Spleen (tissue), 11 donors: ENCODE data around the gene CYP2D6. TPM values are rescaled to one million over a fixed set of nuclear protein-coding genes. Genes with fewer than 3 reads are reported as not detected.

ENCODE experiments used
- DNase-seq: peaks from one replicate; pipeline ENCODE4 v3.0.0-alpha.2; 2020
- H3K27ac ChIP-seq, 8 donors: fragments of 200-600 bp; sonication (generic) in 7 of 8; 1 replicate in 4 of 8; 2 replicates in 4 of 8; pipeline versions ENCODE4 v1.5.0 to v1.8.0; 2016 to 2021; ENCODE audit warnings: inconsistent platforms in 4 of 8, mild to moderate bottlenecking in 4 of 8, moderate library complexity in 1 of 8
- H3K27me3 ChIP-seq, 7 donors: fragments of 200-600 bp; sonication (generic) in 6 of 7; replicated peaks in 1 of 7; 1 replicate in 4 of 7; 2 replicates in 3 of 7; pipeline versions ENCODE4 v1.5.0 to v1.8.0; 2016 to 2021; ENCODE audit warnings: inconsistent platforms in 3 of 7, mild to moderate bottlenecking in 1 of 7
- H3K36me3 ChIP-seq, 6 donors: fragments of 200-600 bp; sonication (generic) in 5 of 6; 1 replicate in 4 of 6; 2 replicates in 2 of 6; pipeline versions ENCODE4 v1.5.0 to v1.8.0; 2016 to 2021; ENCODE audit warnings: inconsistent platforms in 2 of 6
- H3K4me1 ChIP-seq, 6 donors: fragments of 200-600 bp; sonication (generic) in 5 of 6; 1 replicate in 3 of 6; 2 replicates in 3 of 6; pipeline versions ENCODE4 v1.5.0 to v1.8.0; 2016 to 2021; ENCODE audit warnings: inconsistent platforms in 3 of 6
- H3K4me3 ChIP-seq, 8 donors: fragments of 200-600 bp; sonication (generic) in 7 of 8; 1 replicate in 4 of 8; 2 replicates in 4 of 8; pipeline versions ENCODE4 v1.5.0 to v1.8.0; 2016 to 2021; ENCODE audit warnings: inconsistent platforms in 4 of 8, mild to moderate bottlenecking in 4 of 8, moderate library complexity in 2 of 8
- H3K9me3 ChIP-seq, 8 donors: fragments of 200-600 bp; sonication (generic) in 7 of 8; 1 replicate in 4 of 8; 2 replicates in 4 of 8; pipeline versions ENCODE4 v1.5.0 to v1.8.0; 2016 to 2021; ENCODE audit warnings: inconsistent platforms in 4 of 8
- CTCF ChIP-seq, 11 experiments: fragments of 200-600 bp in 7 of 11; fragments of 450-650 bp in 4 of 11; sonication (generic) in 4 of 11; IDR thresholded peaks in 8 of 11; conservative IDR thresholded peaks in 3 of 11; 1 replicate in 7 of 11; 2 replicates in 4 of 11; pipeline versions ENCODE4 v1.4.0 to v1.8.0; 2016 to 2021; ENCODE audit warnings: antibody characterized with exemption in 11 of 11, inconsistent platforms in 4 of 11, mild to moderate bottlenecking in 1 of 11
- POLR2A ChIP-seq, 3 donors: fragments of 450-650 bp; IDR thresholded peaks; one replicate each; pipeline ENCODE4 v1.5.1; 2017; ENCODE audit warnings: antibody characterized with exemption in 3 of 3, mild to moderate bottlenecking in 1 of 3
- POLR2AphosphoS5 ChIP-seq, 3 donors: sonication (generic); formaldehyde crosslinking; IDR thresholded peaks; one replicate each; pipeline ENCODE4 v1.5.1; 2017; ENCODE audit warnings: antibody characterized with exemption in 3 of 3
- WGBS, 5 donors: extraction: QIAGEN DNeasy Blood & Tissue Kit in 3 of 5; methylation state at CpG; one replicate each; pipeline versions ENCODE4 v1.1.5 to v1.1.7; 2013 to 2018; 5-methylcytosine and 5-hydroxymethylcytosine counted together
- intact Hi-C: fragments of 100-400 bp; cut with DNase I; formaldehyde crosslinking; loops from one replicate; pipeline ENCODE4 v1.15.0; 2023; ENCODE audit warnings: low total_unique reads
- polyA plus RNA-seq, 3 donors: library from polyadenylated mRNA; stranded (reverse); fragments of 200-250 nt; gene quantifications; one replicate each; pipeline ENCODE4 v1.2.1, GENCODE V29; 2013
- total RNA-seq, 7 donors: library from RNA; depleted of rRNA in 3 of 7; stranded (reverse); fragments of >200 nt in 3 of 7; fragmentation: NEBNext Ultra II Directional in 4 of 7; extraction: Animal tissue kit (Norgen Biotek cat#: 25700) in 4 of 7; gene quantifications; one replicate each; pipeline versions ENCODE4 v1.1.0 to v1.2.1, GENCODE V29; 2016 to 2021
- donor health status: healthy with polysubstance abuse.
- donor health status: DM: no; HTN: no; CAD: no; lungs with moderate emphysema.
- donor health status: DM: no; HTN: no; CAD: no.
- donor health status: Bipolar disorder and iron deficiency.
- donor health status: healthy.
- donor health status: DM: no; HTN: no; CAD: no.
- donor health status: DM: yes; HTN: yes; CAD: no.

Gene CYP2D6
- total and polyA plus RNA-seq, 10 donors: 1.2 to 3.6 (median 2.4) TPM

DNA sequence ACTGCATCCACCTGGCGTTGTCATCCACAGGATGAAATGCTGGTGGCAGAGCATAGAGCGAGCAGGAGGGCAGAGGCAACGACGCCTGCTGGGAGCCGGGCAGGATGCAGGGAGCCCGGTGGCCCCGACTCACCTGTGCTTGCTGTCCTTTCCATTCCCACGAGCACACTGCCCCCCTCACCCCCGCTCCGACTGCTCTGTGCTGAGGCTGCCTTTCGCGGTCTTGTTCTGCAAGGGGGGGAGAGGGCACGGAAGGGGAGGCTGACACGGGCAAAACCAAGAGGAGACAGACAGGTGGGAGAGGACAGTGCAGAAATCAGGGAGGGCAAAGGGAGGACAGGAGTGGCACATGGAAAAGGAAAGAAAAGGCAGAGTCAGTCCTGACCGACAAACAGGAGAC, 37.9 kb upstream of the CYP2D6 start:
- H3K9me3 ChIP-seq: no peaks in the 10 kb centered on the region
- no peaks in the 10 kb centered on the region for H3K27me3 ChIP-seq
- H3K27ac ChIP-seq: no peak overlapping the region
- no peak overlapping the region for H3K4me3 ChIP-seq
- no peak for DNase-seq
- 94 to 95% (median 94%) methylated on average over 15 of the region's 15 CpGs for WGBS, 5 donors
- TF ChIP-seq CTCF (IDR thresholded peaks at IDR 0.05 in 8 of 11, conservative IDR thresholded peaks at IDR 0.05 in 3 of 11) (no peak), POLR2AphosphoS5 (IDR thresholded peaks at IDR 0.05) (no peak), POLR2A (IDR thresholded peaks at IDR 0.05) (no peak)
- H3K4me1 ChIP-seq: peaks cover 8 to 38% (median 17%) of the 10 kb centered on the region in 6 donors
- intact Hi-C loops: loop anchor here (2.0 kb wide), 1 partner anchor 268 kb away; no protein-coding TSS in a partner anchor
- peaks cover 0 to 85% (median 20%) of the 10 kb centered on the region in 6 donors for H3K36me3 ChIP-seq

DNA sequence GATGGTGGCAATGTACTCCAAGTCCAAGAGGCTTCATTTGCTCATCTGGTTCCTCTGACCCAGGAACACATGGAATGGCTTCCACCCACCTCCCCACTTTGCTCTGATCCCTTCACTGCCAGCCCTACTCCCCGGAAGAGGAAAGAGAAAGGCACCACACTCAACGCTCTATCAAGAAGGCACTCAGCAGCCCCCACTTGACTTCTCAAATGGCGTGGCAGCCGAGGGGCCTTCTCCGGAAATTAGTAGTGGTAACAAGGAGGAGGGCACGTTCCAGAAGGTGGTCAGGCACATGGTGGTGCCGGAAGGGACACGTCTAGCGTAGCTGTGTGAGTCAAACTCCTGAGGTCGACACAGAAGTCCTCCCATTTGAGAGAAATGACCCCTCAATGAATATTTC, 36.5 kb upstream of the CYP2D6 start:
- Histone ChIP-seq H3K9me3 (no peaks in the 10 kb centered on the region), H3K27ac (no peak overlapping the region), H3K36me3 (peaks cover 0 to 93% (median 29%) of the 10 kb centered on the region in 6 donors), H3K4me1 (peaks cover 0 to 24% (median 6%) of the 10 kb centered on the region in 6 donors), H3K4me3 (no peak overlapping the region), H3K27me3 (no peaks in the 10 kb centered on the region)
- no peak for TF ChIP-seq POLR2A (IDR thresholded peaks at IDR 0.05)
- TF ChIP-seq POLR2AphosphoS5 (IDR thresholded peaks at IDR 0.05): no peak
- no peak for TF ChIP-seq CTCF (IDR thresholded peaks at IDR 0.05 in 8 of 11, conservative IDR thresholded peaks at IDR 0.05 in 3 of 11)
- 83 to 94% (median 88%) methylated on average over 10 of the region's 10 CpGs for WGBS, 5 donors
- intact Hi-C loops: no loop called here
- no peak for DNase-seq

DNA sequence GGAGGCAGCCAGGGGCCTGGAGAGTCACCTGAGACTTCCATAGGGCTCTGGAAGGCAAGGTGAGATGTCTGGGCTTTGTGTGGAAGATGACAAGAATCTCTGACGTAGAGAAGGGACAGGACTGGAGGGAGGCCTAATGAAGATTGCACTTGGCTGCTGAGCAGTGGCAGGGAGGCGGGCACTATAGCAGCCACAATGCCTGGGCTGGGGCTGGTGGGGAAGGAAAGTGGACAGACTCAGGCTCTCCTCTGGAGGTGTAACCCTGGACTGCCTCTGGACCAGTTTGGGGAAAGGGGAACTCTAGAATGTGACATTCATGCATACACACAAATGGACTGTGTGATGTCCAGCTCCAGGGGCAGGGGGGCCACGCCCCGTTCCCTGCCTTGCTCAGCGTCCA, 34.3 kb upstream of the CYP2D6 start:
- no peak overlapping the region for H3K4me3 ChIP-seq
- 92 to 98% (median 94%) methylated on average over 2 to 5 of the region's 5 CpGs for WGBS, 5 donors
- H3K27me3 ChIP-seq: no peaks in the 10 kb centered on the region
- peaks cover 0 to 99% (median 29%) of the 10 kb centered on the region in 6 donors for H3K36me3 ChIP-seq
- no peak overlapping the region for H3K27ac ChIP-seq
- intact Hi-C loops: no loop called here
- peaks cover 0 to 10% (median 0%) of the 10 kb centered on the region in 6 donors for H3K4me1 ChIP-seq
- TF ChIP-seq POLR2A (IDR thresholded peaks at IDR 0.05): no peak
- TF ChIP-seq CTCF (IDR thresholded peaks at IDR 0.05 in 8 of 11, conservative IDR thresholded peaks at IDR 0.05 in 3 of 11): no peak
- TF ChIP-seq POLR2AphosphoS5 (IDR thresholded peaks at IDR 0.05): no peak
- no peaks in the 10 kb centered on the region for H3K9me3 ChIP-seq
- DNase-seq: no peak

DNA sequence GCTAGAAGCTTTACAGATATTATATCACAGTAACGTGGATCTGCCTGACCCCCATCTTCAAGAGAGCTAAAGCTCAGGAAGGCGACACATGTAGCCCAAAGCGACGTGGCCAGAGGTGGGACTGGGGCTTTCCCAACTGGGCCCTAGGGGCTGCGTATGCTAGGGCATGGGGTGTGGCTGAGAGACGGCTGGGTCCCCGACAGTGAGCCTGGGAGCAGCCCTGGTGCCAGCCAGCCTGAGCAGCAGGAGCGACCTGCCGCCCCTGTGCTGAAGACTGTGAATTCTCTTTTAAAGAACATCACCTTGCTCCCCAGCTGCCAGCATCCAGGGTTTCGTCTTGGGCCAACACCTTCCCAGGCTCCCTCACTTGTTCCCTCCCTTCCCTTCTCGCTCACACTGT, 32.9 kb upstream of the CYP2D6 start:
- Histone ChIP-seq H3K9me3 (no peaks in the 10 kb centered on the region), H3K27me3 (no peaks in the 10 kb centered on the region), H3K4me1 (no peaks in the 10 kb centered on the region), H3K36me3 (peaks cover 0 to 98% (median 26%) of the 10 kb centered on the region in 6 donors), H3K4me3 (no peak overlapping the region), H3K27ac (no peak overlapping the region)
- intact Hi-C loops: no loop called here
- DNase-seq: no peak
- WGBS, 5 donors: 93 to 98% (median 93%) methylated on average over 11 of the region's 11 CpGs
- TF ChIP-seq POLR2AphosphoS5 (IDR thresholded peaks at IDR 0.05) (no peak), CTCF (IDR thresholded peaks at IDR 0.05 in 8 of 11, conservative IDR thresholded peaks at IDR 0.05 in 3 of 11) (no peak), POLR2A (IDR thresholded peaks at IDR 0.05) (no peak)
